Hematopoietic multipotent progenitor cell treated with erythropoietin and hydrocortisone succinate and interleukin-3 and kit ligand, for 6 days (in vitro differentiated cells): ENCODE data around the gene CPNE5.

Experiments
- DNase-seq: peaks from one replicate; pipeline ENCODE4 v3.0.0-alpha.2; 2015

CPNE5 gene

GRCh38 chr6:36787210-36787609 is 52.0 kb downstream of the CPNE5 start:
- DNase-seq: no peak

GRCh38 chr6:36786055-36786675 is 53.1 kb downstream of the CPNE5 start:
- no peak for DNase-seq

- DNase-seq: no peak
These were observed 54.9 kb downstream of the CPNE5 start for GRCh38 chr6:36784376-36784636.

- DNase-seq: no peak
These were observed 55.5 kb downstream of the CPNE5 start for GRCh38 chr6:36783603-36784375.

GRCh38 chr6:36781669-36782068 is 57.6 kb downstream of the CPNE5 start:
- DNase-seq: no peak

GRCh38 chr6:36780442-36781177 is 58.6 kb downstream of the CPNE5 start:
- peak; percentile 33 for DNase-seq

- DNase-seq: no peak
These were observed 60.0 kb downstream of the CPNE5 start for GRCh38 chr6:36779227-36779626.

- no peak for DNase-seq
These were observed 61.4 kb downstream of the CPNE5 start for GRCh38 chr6:36777801-36778200.

- DNase-seq: no peak
These were observed 63.1 kb downstream of the CPNE5 start for GRCh38 chr6:36776167-36776566.

GRCh38 chr6:36774331-36774730 is 64.9 kb downstream of the CPNE5 start:
- DNase-seq: no peak

GRCh38 chr6:36772397-36772796 is 66.8 kb downstream of the CPNE5 start:
- no peak for DNase-seq

- DNase-seq: no peak
These were observed 68.1 kb downstream of the CPNE5 start for GRCh38 chr6:36771145-36771544.

GRCh38 chr6:36769676-36770499 is 69.4 kb downstream of the CPNE5 start:
- peak; percentile 39 for DNase-seq

GRCh38 chr6:36769183-36769675 is 70.0 kb downstream of the CPNE5 start:
- peak; percentile 17 for DNase-seq

GRCh38 chr6:36766399-36766945 is 72.8 kb downstream of the CPNE5 start:
- no peak for DNase-seq

GRCh38 chr6:36765594-36766398 is 73.4 kb downstream of the CPNE5 start:
- peak; percentile 95 for DNase-seq

GRCh38 chr6:36765190-36765589 is 74.1 kb downstream of the CPNE5 start:
- DNase-seq: no peak

GRCh38 chr6:36762123-36762522 is 77.1 kb downstream of the CPNE5 start:
- DNase-seq: no peak

GRCh38 chr6:36760685-36761435 is 78.4 kb downstream of the CPNE5 start:
- DNase-seq: no peak

- DNase-seq: peak; percentile 84
These were observed 80.0 kb downstream of the CPNE5 start for GRCh38 chr6:36759148-36759759.
